Ascending aorta (tissue), 2 donors: Measurements from ENCODE around the gene PDAP1. TPM values are rescaled to one million over a fixed set of nuclear protein-coding genes. Genes with fewer than 3 reads are reported as not detected.

Experiments used
- DNase-seq, 2 donors: peaks; one replicate each; pipeline ENCODE4 v3.0.0-alpha.2; 2019; ENCODE audit warnings: low spot score in 2 of 2
- H3K27ac ChIP-seq, 2 donors: fragments of 200-600 bp; sonication (generic); one replicate each; pipeline ENCODE4 v1.5.1; 2016 to 2017; ENCODE audit warnings: mild to moderate bottlenecking in 1 of 2
- H3K27me3 ChIP-seq: fragments of 200-600 bp; sonication (generic); one replicate; pipeline ENCODE4 v1.5.1; 2017
- H3K36me3 ChIP-seq, 2 donors: fragments of 200-600 bp; sonication (generic); one replicate each; pipeline ENCODE4 v1.5.1; 2016
- H3K4me1 ChIP-seq, 2 donors: fragments of 200-600 bp; sonication (generic); one replicate each; pipeline ENCODE4 v1.5.1; 2016 to 2017; ENCODE audit warnings: mild to moderate bottlenecking in 1 of 2
- H3K4me3 ChIP-seq, 2 donors: fragments of 200-600 bp; sonication (generic); one replicate each; pipeline ENCODE4 v1.5.1; 2016 to 2017; ENCODE audit warnings: mild to moderate bottlenecking in 1 of 2
- H3K9me3 ChIP-seq, 2 donors: fragments of 200-600 bp; sonication (generic); one replicate each; pipeline ENCODE4 v1.5.1; 2016
- CTCF ChIP-seq, 3 experiments: fragments of 200-600 bp in 2 of 3; fragments of 450-650 bp in 1 of 3; sonication (generic) in 2 of 3; IDR thresholded peaks; one replicate each; pipeline ENCODE4 v1.5.1; 2016 to 2019; ENCODE audit warnings: antibody characterized with exemption in 3 of 3, mild to moderate bottlenecking in 1 of 3, moderate library complexity in 1 of 3
- intact Hi-C: fragments of 100-400 bp; cut with DNase I; formaldehyde crosslinking; loops from one replicate; pipeline ENCODE4 v1.15.1; 2023
- total RNA-seq: library from RNA; depleted of rRNA; stranded (reverse); fragments of >200 nt; gene quantifications from one replicate; pipeline ENCODE4 v1.1.0, GENCODE V29; 2016

Gene PDAP1
- total RNA-seq, 1 donor from 2014 or later: 104 TPM

GRCh38 chr7:99404977-99405320 lies 3.4 kb downstream of the PDAP1 start:
- peaks cover 36 to 49% of the 10 kb centered on the region in 2 donors for H3K36me3 ChIP-seq
- intact Hi-C loops: loop anchor here (5.0 kb wide), 1 partner anchor 78 kb away; the partner anchor contains the start of gene ARPC1A
- peaks cover 13 to 16% of the 10 kb centered on the region in 2 donors for H3K4me1 ChIP-seq
- DNase-seq: no peak
- H3K27ac ChIP-seq: no peak overlapping the region
- no peaks in the 10 kb centered on the region for H3K27me3 ChIP-seq
- no peak for TF ChIP-seq CTCF (IDR thresholded peaks at IDR 0.05)
- no peak overlapping the region for H3K4me3 ChIP-seq
- H3K9me3 ChIP-seq: no peaks in the 10 kb centered on the region

- DNase-seq: no peak
- intact Hi-C loops: no loop called here
- Histone ChIP-seq H3K4me3 (no peak overlapping the region), H3K9me3 (no peaks in the 10 kb centered on the region), H3K4me1 (peaks cover 10 to 16% of the 10 kb centered on the region in 2 donors), H3K27ac (peak overlapping the region in 1 of 2 donors; percentile 3), H3K27me3 (no peaks in the 10 kb centered on the region), H3K36me3 (peaks cover 42 to 54% of the 10 kb centered on the region in 2 donors)
- no peak for TF ChIP-seq CTCF (IDR thresholded peaks at IDR 0.05)
These were observed 4.0 kb downstream of the PDAP1 start for GRCh38 chr7:99404235-99404976.

GRCh38 chr7:99403764-99404163 lies 4.6 kb downstream of the PDAP1 start:
- Histone ChIP-seq H3K27ac (peak overlapping the region in 1 of 2 donors; percentile 3), H3K4me1 (peaks cover 10 to 16% of the 10 kb centered on the region in 2 donors), H3K9me3 (no peaks in the 10 kb centered on the region), H3K27me3 (no peaks in the 10 kb centered on the region), H3K36me3 (peaks cover 48 to 61% of the 10 kb centered on the region in 2 donors), H3K4me3 (no peak overlapping the region)
- no peak for TF ChIP-seq CTCF (IDR thresholded peaks at IDR 0.05)
- no peak for DNase-seq
- intact Hi-C loops: no loop called here

GRCh38 chr7:99402854-99403253 lies 5.5 kb downstream of the PDAP1 start:
- Histone ChIP-seq H3K27ac (no peak overlapping the region), H3K27me3 (no peaks in the 10 kb centered on the region), H3K4me3 (no peak overlapping the region), H3K36me3 (peaks cover 49 to 70% of the 10 kb centered on the region in 2 donors), H3K9me3 (no peaks in the 10 kb centered on the region), H3K4me1 (peaks cover 10 to 16% of the 10 kb centered on the region in 2 donors)
- DNase-seq: no peak
- intact Hi-C loops: no loop called here
- TF ChIP-seq CTCF (IDR thresholded peaks at IDR 0.05): no peak

GRCh38 chr7:99399597-99399996 lies 8.8 kb downstream of the PDAP1 start:
- intact Hi-C loops: no loop called here
- no peak for TF ChIP-seq CTCF (IDR thresholded peaks at IDR 0.05)
- H3K27ac ChIP-seq: no peak overlapping the region
- no peaks in the 10 kb centered on the region for H3K27me3 ChIP-seq
- no peak for DNase-seq
- H3K9me3 ChIP-seq: no peaks in the 10 kb centered on the region
- no peaks in the 10 kb centered on the region for H3K4me1 ChIP-seq
- H3K4me3 ChIP-seq: no peak overlapping the region
- H3K36me3 ChIP-seq: peaks cover 63 to 100% of the 10 kb centered on the region in 2 donors
